Peyer's patch (tissue), 4 donors: ENCODE data around the gene PDSS2.

Experiments used
- POLR2A ChIP-seq, 2 donors: fragments of 450-650 bp; IDR thresholded peaks; one replicate each; pipeline ENCODE4 v1.5.1; 2017; ENCODE audit warnings: antibody characterized with exemption in 2 of 2, mild to moderate bottlenecking in 2 of 2, moderate library complexity in 2 of 2
- TF ChIP-seq, protein P1 (sequence below), 6 experiments: fragments of 450-650 bp in 4 of 6; fragments of 200-600 bp in 2 of 6; sonication (generic) in 1 of 6; IDR thresholded peaks; one replicate each; pipeline ENCODE4 v1.5.1; 2017 to 2019; ENCODE audit warnings: antibody characterized with exemption in 6 of 6, mild to moderate bottlenecking in 3 of 6, moderate library complexity in 1 of 6

GRCh38 chr6:107315114-107315513 lies 144.2 kb downstream of the PDSS2 start:
- TF ChIP-seq, protein P1, sequence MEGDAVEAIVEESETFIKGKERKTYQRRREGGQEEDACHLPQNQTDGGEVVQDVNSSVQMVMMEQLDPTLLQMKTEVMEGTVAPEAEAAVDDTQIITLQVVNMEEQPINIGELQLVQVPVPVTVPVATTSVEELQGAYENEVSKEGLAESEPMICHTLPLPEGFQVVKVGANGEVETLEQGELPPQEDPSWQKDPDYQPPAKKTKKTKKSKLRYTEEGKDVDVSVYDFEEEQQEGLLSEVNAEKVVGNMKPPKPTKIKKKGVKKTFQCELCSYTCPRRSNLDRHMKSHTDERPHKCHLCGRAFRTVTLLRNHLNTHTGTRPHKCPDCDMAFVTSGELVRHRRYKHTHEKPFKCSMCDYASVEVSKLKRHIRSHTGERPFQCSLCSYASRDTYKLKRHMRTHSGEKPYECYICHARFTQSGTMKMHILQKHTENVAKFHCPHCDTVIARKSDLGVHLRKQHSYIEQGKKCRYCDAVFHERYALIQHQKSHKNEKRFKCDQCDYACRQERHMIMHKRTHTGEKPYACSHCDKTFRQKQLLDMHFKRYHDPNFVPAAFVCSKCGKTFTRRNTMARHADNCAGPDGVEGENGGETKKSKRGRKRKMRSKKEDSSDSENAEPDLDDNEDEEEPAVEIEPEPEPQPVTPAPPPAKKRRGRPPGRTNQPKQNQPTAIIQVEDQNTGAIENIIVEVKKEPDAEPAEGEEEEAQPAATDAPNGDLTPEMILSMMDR (IDR thresholded peaks at IDR 0.05), result no peak
- no peak for TF ChIP-seq POLR2A (IDR thresholded peaks at IDR 0.05)
